ENCODE measurements around the gene CETP.
"Not testable (repeated sequence)": the region's sequence is repeated elsewhere in the genome, so short reads cannot be mapped to it uniquely, and the experiment has no call there.

Gene CETP

GRCh38 chr16:56956076-56956475 is 5.7 kb upstream of the CETP start:
- no peak for DNase-seq (ENCODE audit: low read depth)

- no peak for DNase-seq (ENCODE audit: low read depth)
Observed at GRCh38 chr16:56956756-56957155, 5.0 kb upstream of the CETP start.

GRCh38 chr16:56960681-56961281 is 969 bp upstream of the CETP start:
- DNase-seq (ENCODE audit: low read depth), result no peak

DNA sequence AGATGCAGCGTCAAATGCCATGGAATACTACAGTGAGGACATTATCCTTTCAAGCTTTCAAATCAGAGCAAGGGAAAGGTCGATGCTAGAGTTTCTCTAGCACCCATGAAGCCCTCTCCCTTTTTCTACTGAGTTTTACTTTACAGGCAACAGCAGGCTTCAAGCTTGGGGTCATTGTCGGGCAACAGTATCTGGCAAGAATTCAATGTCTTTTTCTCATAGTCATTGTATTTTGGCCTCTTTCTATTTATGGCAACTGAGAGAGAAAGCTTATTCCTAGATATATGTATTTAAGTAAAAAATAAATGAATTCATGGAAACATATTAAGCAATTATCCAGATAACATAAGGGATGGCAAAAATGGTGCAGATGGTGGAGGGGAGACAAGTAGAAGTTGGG is 364 bp upstream of the CETP start:
- no peak for DNase-seq (ENCODE audit: low read depth)

GRCh38 chr16:56964243-56965148 is 2.7 kb downstream of the CETP start:
- peak; percentile 89 for DNase-seq (ENCODE audit: low read depth)

- DNase-seq (ENCODE audit: low read depth), result no peak
Observed at GRCh38 chr16:56965149-56966092, 3.7 kb downstream of the CETP start.

- no peak for DNase-seq (ENCODE audit: low read depth)
Observed at GRCh38 chr16:56966093-56966475, 4.3 kb downstream of the CETP start.

DNA sequence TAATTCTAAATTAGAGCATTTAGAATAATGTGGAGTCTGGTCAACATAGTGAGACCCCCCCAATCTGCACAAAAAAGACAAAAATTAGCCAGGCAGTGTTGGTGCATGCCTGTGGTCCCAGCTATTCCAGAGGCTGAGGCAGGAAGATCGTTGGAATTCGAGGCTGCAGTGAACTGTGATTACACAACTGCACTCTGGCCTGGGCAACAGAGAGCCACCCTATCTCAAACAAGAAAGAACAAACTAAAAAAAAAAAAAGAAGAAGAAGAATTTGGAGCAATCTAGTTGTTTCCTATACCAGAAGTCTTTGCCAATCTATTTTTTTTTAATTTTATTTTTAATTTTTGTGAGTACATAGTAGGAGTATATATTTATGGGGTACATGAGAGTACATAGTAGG is 6.0 kb downstream of the CETP start:
- DNase-seq (ENCODE audit: low read depth), result no peak

DNA sequence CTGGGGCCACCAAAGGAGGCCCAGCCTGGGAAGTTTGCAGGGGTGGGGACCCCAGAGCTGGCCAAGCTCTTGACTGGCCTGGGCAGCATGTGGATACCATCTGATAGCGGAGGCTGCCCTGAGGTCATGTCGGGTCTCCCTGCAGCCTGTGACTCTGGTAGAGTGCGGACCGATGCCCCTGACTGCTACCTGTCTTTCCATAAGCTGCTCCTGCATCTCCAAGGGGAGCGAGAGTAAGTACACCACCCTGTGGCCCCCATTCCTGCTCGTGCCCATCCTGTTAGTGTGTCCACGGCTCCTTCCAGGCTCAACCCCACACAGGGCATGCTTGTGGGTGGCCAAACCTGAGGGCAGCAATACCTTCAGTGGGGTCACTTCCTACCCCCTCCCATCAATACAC is 8.0 kb downstream of the CETP start:
- no peak for DNase-seq (ENCODE audit: low read depth)

DNA sequence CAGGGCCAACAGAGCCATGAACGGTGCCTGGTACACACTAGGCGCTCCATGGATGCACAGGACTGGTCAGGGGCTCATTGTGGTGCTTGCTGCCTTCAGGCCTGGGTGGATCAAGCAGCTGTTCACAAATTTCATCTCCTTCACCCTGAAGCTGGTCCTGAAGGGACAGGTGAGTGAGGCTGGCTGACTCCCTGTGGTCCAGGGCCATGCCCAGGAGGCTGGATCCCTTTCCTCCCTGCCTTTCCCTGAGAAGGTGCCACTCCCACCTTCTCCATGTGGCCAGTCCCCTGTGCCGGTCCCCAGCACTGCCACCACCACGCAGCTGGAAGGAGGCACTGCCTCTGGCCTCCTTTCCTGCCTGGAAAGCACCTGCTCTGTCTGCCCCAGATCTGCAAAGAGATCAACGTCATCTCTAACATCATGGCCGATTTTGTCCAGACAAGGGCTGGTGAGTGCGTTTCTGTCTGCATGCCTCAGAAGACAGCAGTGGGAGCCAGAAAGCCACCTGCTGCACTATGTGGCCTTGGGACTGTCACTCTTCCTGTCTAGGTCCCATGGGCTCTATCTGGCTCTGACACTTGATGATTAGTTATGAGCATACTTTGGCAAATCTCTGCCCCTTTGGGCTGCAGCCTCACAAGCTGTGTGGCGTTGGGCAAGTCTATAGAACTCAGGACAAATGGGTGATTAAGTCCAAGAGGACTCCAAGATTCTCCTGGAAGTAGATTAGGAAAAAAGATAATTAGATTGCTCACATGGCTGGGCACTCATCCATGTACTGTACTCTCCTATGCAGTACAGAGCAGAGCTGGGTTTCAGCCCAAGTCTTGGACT is 9.4 kb downstream of the CETP start:
- DNase-seq (ENCODE audit: low read depth), result no peak

GRCh38 chr16:56971768-56972043 is 10.0 kb downstream of the CETP start:
- DNase-seq (ENCODE audit: low read depth), result no peak

- no peak for DNase-seq (ENCODE audit: low read depth)
Observed at GRCh38 chr16:56972403-56973293, 10.9 kb downstream of the CETP start.

DNA sequence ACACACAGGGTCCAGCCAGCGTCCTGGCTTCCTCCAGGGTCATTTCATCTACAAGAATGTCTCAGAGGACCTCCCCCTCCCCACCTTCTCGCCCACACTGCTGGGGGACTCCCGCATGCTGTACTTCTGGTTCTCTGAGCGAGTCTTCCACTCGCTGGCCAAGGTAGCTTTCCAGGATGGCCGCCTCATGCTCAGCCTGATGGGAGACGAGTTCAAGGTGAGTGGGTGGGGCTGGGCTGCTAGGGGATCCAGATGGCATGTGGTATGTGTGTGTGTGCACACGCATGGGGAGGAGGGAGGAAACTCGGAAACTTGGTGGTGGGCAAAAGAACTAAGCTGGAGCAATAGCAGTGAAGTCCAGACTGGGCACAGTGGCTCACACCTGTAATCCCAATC is 11.5 kb downstream of the CETP start:
- DNase-seq (ENCODE audit: low read depth), result no peak

- not testable (repeated sequence) for DNase-seq (ENCODE audit: low read depth)
Observed at GRCh38 chr16:56973899-56974298, 12.1 kb downstream of the CETP start.

GRCh38 chr16:56974549-56975300 is 13.0 kb downstream of the CETP start:
- DNase-seq (ENCODE audit: low read depth), result no peak

DNA sequence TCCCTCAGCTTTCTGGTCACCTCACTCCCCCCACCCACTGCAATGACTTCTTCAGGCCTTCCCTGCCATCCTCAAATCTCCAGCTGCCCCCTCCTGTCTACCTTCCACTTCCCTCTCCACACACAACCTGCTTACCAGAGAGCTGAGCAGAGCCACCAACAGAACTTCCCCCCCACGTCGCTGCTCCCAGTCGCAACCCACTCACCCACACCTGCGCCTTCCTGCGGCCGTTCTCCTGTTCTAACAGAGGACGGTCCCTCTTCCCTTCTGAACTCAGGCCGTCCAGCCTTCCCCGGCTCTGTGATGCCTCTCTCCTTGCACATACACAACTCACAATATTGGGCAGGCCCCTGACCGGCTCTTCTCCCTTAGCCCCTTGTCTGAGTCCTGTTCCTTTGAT is 14.0 kb downstream of the CETP start:
- DNase-seq (ENCODE audit: low read depth), result no peak

- DNase-seq (ENCODE audit: low read depth), result no peak
Observed at GRCh38 chr16:56977216-56977615, 15.5 kb downstream of the CETP start.

DNA sequence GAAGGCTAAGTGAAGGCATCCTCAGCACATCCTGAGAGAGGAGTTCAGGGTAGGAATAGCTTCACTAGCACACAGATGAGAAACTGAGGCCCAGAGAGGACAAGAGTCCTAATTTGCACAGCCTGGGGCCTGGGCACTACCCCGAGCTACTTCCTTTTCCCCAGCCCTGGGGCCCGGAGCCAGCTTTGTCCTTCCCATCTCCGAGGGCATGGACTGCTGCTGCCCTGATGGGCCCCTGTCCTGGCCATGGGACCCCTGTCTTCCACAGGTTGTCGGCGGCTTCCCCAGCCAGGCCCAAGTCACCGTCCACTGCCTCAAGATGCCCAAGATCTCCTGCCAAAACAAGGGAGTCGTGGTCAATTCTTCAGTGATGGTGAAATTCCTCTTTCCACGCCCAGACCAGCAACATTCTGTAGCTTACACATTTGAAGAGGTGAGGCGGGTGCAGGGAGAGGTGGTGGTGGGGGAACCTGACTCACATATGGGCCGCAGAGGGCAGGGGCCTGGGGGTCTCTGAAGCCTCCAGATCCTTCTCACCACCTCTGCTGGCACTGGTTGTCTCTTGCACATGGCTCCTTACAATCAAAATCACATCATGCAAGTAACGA is 16.2 kb downstream of the CETP start:
- DNase-seq (ENCODE audit: low read depth), result no peak

- no peak for DNase-seq (ENCODE audit: low read depth)
Observed at GRCh38 chr16:56980201-56980535, 18.4 kb downstream of the CETP start.

Measured in activated T-cell treated with anti-CD3 and anti-CD28 coated beads for 24 hours (primary cell).